H1 (cell line): ENCODE measurements around the gene KIN. TPM values are rescaled to one million over a fixed set of nuclear protein-coding genes. Genes with fewer than 3 reads are reported as not detected.

Experiments used
- ATF2 ChIP-seq: IDR thresholded peaks from 2 replicates; pipeline ENCODE4 v1.6.1; 2012; ENCODE audit warnings: low read length, inconsistent platforms
- CEBPB ChIP-seq: IDR thresholded peaks from 2 replicates; pipeline ENCODE4 v1.6.1; 2012; ENCODE audit warnings: low read depth, low read length
- MAFK ChIP-seq: IDR thresholded peaks from 2 replicates; pipeline ENCODE4 v1.6.1; 2012; ENCODE audit warnings: low read depth, mild to moderate bottlenecking, improper control_type of control experiment, low read length
- RFX5 ChIP-seq: IDR thresholded peaks from 2 replicates; pipeline ENCODE4 v1.6.1; 2011; ENCODE audit warnings: low read depth, low read length, improper control_type of control experiment, borderline replicate concordance
- SUZ12 ChIP-seq: fragments of 200-600 bp; sonication (generic); IDR thresholded peaks from 2 replicates; pipeline ENCODE4 v1.6.1; 2012; ENCODE audit warnings: mild to moderate bottlenecking, inconsistent platforms, low read length, moderate library complexity, mixed read lengths
- polyA plus RNA-seq, 7 experiments: library from polyadenylated mRNA; depleted of rRNA in 3 of 7; stranded (reverse) in 5 of 7; unstranded in 2 of 7; fragments of >200 nt in 5 of 7; fragments of 200-250 nt in 2 of 7; gene quantifications; 1 replicate in 5 of 7; 2 replicates in 1 of 7; 4 replicates in 1 of 7; pipeline versions ENCODE4 v1.2.1 to v1.2.3, GENCODE V29; 2011 to 2013; ENCODE audit warnings: missing spikeins in 2 of 7, mixed read lengths in 2 of 7
- total RNA-seq: library from RNA; stranded (reverse); fragmentation: NEBNext Ultra II Directional; extraction: Animal tissue kit (Norgen Biotek cat#: 25700); gene quantifications from 2 replicates; pipeline ENCODE4 v1.2.1, GENCODE V29; 2021

KIN gene
- total and polyA plus RNA-seq, 2 of the 8 experiments (the other 6 are each of a cell fraction or from before 2014, with no cell fraction given): 3.7 to 16.5 TPM

- TF ChIP-seq ATF2 (no peak), RFX5 (no peak), SUZ12 (no peak), MAFK (no peak), CEBPB (no peak)
Measured at GRCh38 chr10:7811000-7811399, 23.2 kb upstream of the KIN start (continued).
